ENCODE data around the gene ZNF556. TPM values are rescaled to one million over a fixed set of nuclear protein-coding genes. Genes with fewer than 3 reads are reported as not detected.

ZNF556 gene
- total RNA-seq, 1 donor from 2014 or later = not detected

- intact Hi-C loops (cut with DNase I) = no loop called here
- Histone ChIP-seq H3K4me1 (peaks cover 14% of the 10 kb centered on the region), H3K9me3 (peaks cover 6% of the 10 kb centered on the region), H3K27ac (no peak overlapping the region), H3K27me3 (no peaks in the 10 kb centered on the region), H3K4me3 (no peak overlapping the region), H3K36me3 (peaks cover 0 to 26% of the 10 kb centered on the region in 2 donors)
- no peak for TF ChIP-seq POLR2AphosphoS5 (IDR thresholded peaks at IDR 0.05; ENCODE audit: insufficient read depth in 1 of 2, low read depth in 1 of 2)
- no peak for TF ChIP-seq POLR2A (IDR thresholded peaks at IDR 0.05)
- TF ChIP-seq CTCF (IDR thresholded peaks at IDR 0.05) = no peak
- no peak for DNase-seq (ENCODE audit: extremely low spot score in 2 of 2)
Observed at GRCh38 chr19:2846180-2846894, 20.8 kb upstream of the ZNF556 start.

GRCh38 chr19:2847507-2847906 lies 19.6 kb upstream of the ZNF556 start:
- H3K27ac ChIP-seq = no peak overlapping the region
- peaks cover 9 to 38% of the 10 kb centered on the region in 2 donors for H3K36me3 ChIP-seq
- intact Hi-C loops (cut with DNase I) = no loop called here
- peaks cover 8% of the 10 kb centered on the region for H3K4me1 ChIP-seq
- H3K9me3 ChIP-seq = peaks cover 13% of the 10 kb centered on the region
- no peak for DNase-seq (ENCODE audit: extremely low spot score in 2 of 2)
- no peak overlapping the region for H3K4me3 ChIP-seq
- TF ChIP-seq POLR2A (IDR thresholded peaks at IDR 0.05) = no peak
- no peak for TF ChIP-seq CTCF (IDR thresholded peaks at IDR 0.05)
- TF ChIP-seq POLR2AphosphoS5 (IDR thresholded peaks at IDR 0.05; ENCODE audit: insufficient read depth in 1 of 2, low read depth in 1 of 2) = no peak
- H3K27me3 ChIP-seq = no peaks in the 10 kb centered on the region

GRCh38 chr19:2848616-2849015 lies 18.5 kb upstream of the ZNF556 start:
- intact Hi-C loops (cut with DNase I) = no loop called here
- Histone ChIP-seq H3K9me3 (peaks cover 24% of the 10 kb centered on the region), H3K4me1 (no peaks in the 10 kb centered on the region), H3K27ac (no peak overlapping the region), H3K4me3 (no peak overlapping the region), H3K36me3 (peaks cover 9 to 49% of the 10 kb centered on the region in 2 donors), H3K27me3 (no peaks in the 10 kb centered on the region)
- TF ChIP-seq POLR2AphosphoS5 (IDR thresholded peaks at IDR 0.05; ENCODE audit: insufficient read depth in 1 of 2, low read depth in 1 of 2) (no peak), POLR2A (IDR thresholded peaks at IDR 0.05) (no peak), CTCF (IDR thresholded peaks at IDR 0.05) (no peak)
- DNase-seq (ENCODE audit: extremely low spot score in 2 of 2) = no peak

- no peaks in the 10 kb centered on the region for H3K4me1 ChIP-seq
- H3K27ac ChIP-seq = no peak overlapping the region
- H3K27me3 ChIP-seq = no peaks in the 10 kb centered on the region
- intact Hi-C loops (cut with DNase I) = no loop called here
- peaks cover 9 to 61% of the 10 kb centered on the region in 2 donors for H3K36me3 ChIP-seq
- no peak for TF ChIP-seq POLR2A (IDR thresholded peaks at IDR 0.05)
- TF ChIP-seq POLR2AphosphoS5 (IDR thresholded peaks at IDR 0.05; ENCODE audit: insufficient read depth in 1 of 2, low read depth in 1 of 2) = no peak
- no peak for TF ChIP-seq CTCF (IDR thresholded peaks at IDR 0.05)
- no peak overlapping the region for H3K4me3 ChIP-seq
- no peak for DNase-seq (ENCODE audit: extremely low spot score in 2 of 2)
- peaks cover 36% of the 10 kb centered on the region for H3K9me3 ChIP-seq
Observed at GRCh38 chr19:2850256-2850925, 16.7 kb upstream of the ZNF556 start.

GRCh38 chr19:2852598-2852997 lies 14.5 kb upstream of the ZNF556 start:
- H3K27ac ChIP-seq = no peak overlapping the region
- H3K36me3 ChIP-seq = peaks cover 9 to 50% of the 10 kb centered on the region in 2 donors
- peaks cover 52% of the 10 kb centered on the region for H3K9me3 ChIP-seq

More at GRCh38 chr19:2852598-2852997, 14.5 kb upstream of the ZNF556 start:
- Histone ChIP-seq H3K4me1 (no peaks in the 10 kb centered on the region), H3K27me3 (no peaks in the 10 kb centered on the region), H3K4me3 (no peak overlapping the region)
- intact Hi-C loops (cut with DNase I) = no loop called here
- TF ChIP-seq POLR2A (IDR thresholded peaks at IDR 0.05) (no peak), POLR2AphosphoS5 (IDR thresholded peaks at IDR 0.05; ENCODE audit: insufficient read depth in 1 of 2, low read depth in 1 of 2) (no peak), CTCF (IDR thresholded peaks at IDR 0.05) (no peak)
- DNase-seq (ENCODE audit: extremely low spot score in 2 of 2) = no peak

All from vagina (tissue), 2 donors.